ENCODE data around the gene GOLT1A. TPM values are rescaled to one million over a fixed set of nuclear protein-coding genes. Genes with fewer than 3 reads are reported as not detected.

Gene GOLT1A
- total RNA-seq, 6 experiments from 2014 or later = not detected

GRCh38 chr1:204199579-204199978 is 14.2 kb downstream of the GOLT1A start:
- H3K9me3 Mint-ChIP-seq = no peaks in the 10 kb centered on the region
- TF ChIP-seq CTCF (IDR thresholded peaks at IDR 0.05) = no peak
- no peaks in the 10 kb centered on the region for H3K36me3 Mint-ChIP-seq (ENCODE audit: low read depth)
- H3K4me1 Mint-ChIP-seq (ENCODE audit: low read depth) = peaks cover 54% of the 10 kb centered on the region
- DNase-seq = no peak
- H3K4me3 Mint-ChIP-seq = no peak overlapping the region
- H3K27me3 Mint-ChIP-seq (ENCODE audit: insufficient read depth) = no peaks in the 10 kb centered on the region
- peak overlapping the region; percentile 72 for H3K27ac Mint-ChIP-seq

GRCh38 chr1:204198348-204199340 is 15.1 kb downstream of the GOLT1A start:
- H3K36me3 Mint-ChIP-seq (ENCODE audit: low read depth) = no peaks in the 10 kb centered on the region
- DNase-seq = peak; percentile 92
- TF ChIP-seq CTCF (IDR thresholded peaks at IDR 0.05) = peak; percentile 61
- H3K4me1 Mint-ChIP-seq (ENCODE audit: low read depth) = peaks cover 57% of the 10 kb centered on the region
- H3K9me3 Mint-ChIP-seq = no peaks in the 10 kb centered on the region
- H3K27me3 Mint-ChIP-seq (ENCODE audit: insufficient read depth) = no peaks in the 10 kb centered on the region
- 0 out of 2 replicates have a peak overlapping the region, but pooled peaks have one; percentile 27 for H3K4me3 Mint-ChIP-seq
- peak overlapping the region; percentile 72 for H3K27ac Mint-ChIP-seq

GRCh38 chr1:204197068-204197467 is 16.7 kb downstream of the GOLT1A start:
- Mint-ChIP-seq H3K27ac (no peak overlapping the region), H3K36me3 (ENCODE audit: low read depth) (no peaks in the 10 kb centered on the region), H3K27me3 (ENCODE audit: insufficient read depth) (peaks cover 3% of the 10 kb centered on the region; the same call in 1 of the 2 replicates), H3K9me3 (no peaks in the 10 kb centered on the region), H3K4me3 (no peak overlapping the region), H3K4me1 (ENCODE audit: low read depth) (peaks cover 57% of the 10 kb centered on the region)
- no peak for DNase-seq
- TF ChIP-seq CTCF (IDR thresholded peaks at IDR 0.05) = no peak

GRCh38 chr1:204196068-204196795 is 17.6 kb downstream of the GOLT1A start, which contains the start of gene KISS1:
Gene KISS1 (minus strand): TSS chr1:204196491. CDS start chr1:204192876, 3,615 bp downstream.
- H3K36me3 Mint-ChIP-seq (ENCODE audit: low read depth) = no peaks in the 10 kb centered on the region
- TF ChIP-seq CTCF (IDR thresholded peaks at IDR 0.05) = no peak
- H3K27me3 Mint-ChIP-seq (ENCODE audit: insufficient read depth) = peaks cover 3% of the 10 kb centered on the region; the same call in 1 of the 2 replicates
- H3K4me3 Mint-ChIP-seq = no peak within 1 kb of the TSS
- peaks cover 60% of the 10 kb centered on the region for H3K4me1 Mint-ChIP-seq (ENCODE audit: low read depth)
- H3K27ac Mint-ChIP-seq = no peak within 1 kb of the TSS; the same call in 1 of the 2 replicates
- no peaks in the 10 kb centered on the region for H3K9me3 Mint-ChIP-seq
- DNase-seq = peak; percentile 8

GRCh38 chr1:204194771-204195170 is 19.0 kb downstream of the GOLT1A start:
- peaks cover 5% of the 10 kb centered on the region; the same call in 1 of the 2 replicates for H3K27me3 Mint-ChIP-seq (ENCODE audit: insufficient read depth)

More at GRCh38 chr1:204194771-204195170, 19.0 kb downstream of the GOLT1A start:
- DNase-seq = no peak
- H3K4me1 Mint-ChIP-seq (ENCODE audit: low read depth) = peaks cover 72% of the 10 kb centered on the region
- no peaks in the 10 kb centered on the region for H3K9me3 Mint-ChIP-seq
- no peak overlapping the region for H3K27ac Mint-ChIP-seq
- H3K36me3 Mint-ChIP-seq (ENCODE audit: low read depth) = no peaks in the 10 kb centered on the region
- no peak for TF ChIP-seq CTCF (IDR thresholded peaks at IDR 0.05)
- H3K4me3 Mint-ChIP-seq = no peak overlapping the region
